HG03159 (cell line): ENCODE results near the gene ATXN2.
"Not testable (repeated sequence)": the region's sequence is repeated elsewhere in the genome, so short reads cannot be mapped to it uniquely, and the experiment has no call there.

Experiments used
- ATAC-seq: cut with Tn5 transposase; IDR thresholded peaks from one replicate; pipeline ENCODE4 v1.9.1; 2021; ENCODE audit warnings: mild to moderate bottlenecking, moderate library complexity; ENCODE audit not compliant: unreplicated experiment

ATXN2 gene

GRCh38 chr12:111602348-111602747 lies 3.2 kb upstream of the ATXN2 start:
- ATAC-seq, result no peak

GRCh38 chr12:111600986-111601385 lies 1.9 kb upstream of the ATXN2 start:
- ATAC-seq, result not testable (repeated sequence)

GRCh38 chr12:111600205-111600642 lies 1.1 kb upstream of the ATXN2 start:
- ATAC-seq, result no peak

GRCh38 chr12:111599453-111600204 lies 514 bp upstream of the ATXN2 start:
- ATAC-seq, result peak; percentile 68

GRCh38 chr12:111597831-111598636 lies 1.1 kb downstream of the ATXN2 start:
- ATAC-seq, result peak; percentile 20

- no peak for ATAC-seq
Measured at GRCh38 chr12:111596985-111597830, 1.9 kb downstream of the ATXN2 start.

GRCh38 chr12:111595341-111595835 lies 3.7 kb downstream of the ATXN2 start:
- not testable (repeated sequence) for ATAC-seq

GRCh38 chr12:111591399-111592010 lies 7.6 kb downstream of the ATXN2 start:
- ATAC-seq, result not testable (repeated sequence)

- no peak for ATAC-seq
Measured at GRCh38 chr12:111590552-111590951, 8.6 kb downstream of the ATXN2 start.

GRCh38 chr12:111589601-111590000 lies 9.5 kb downstream of the ATXN2 start:
- no peak for ATAC-seq

- no peak for ATAC-seq
Measured at GRCh38 chr12:111588010-111588409, 11.1 kb downstream of the ATXN2 start.

- ATAC-seq, result no peak
Measured at GRCh38 chr12:111586986-111587385, 12.1 kb downstream of the ATXN2 start.

GRCh38 chr12:111585690-111586089 lies 13.4 kb downstream of the ATXN2 start:
- no peak for ATAC-seq

GRCh38 chr12:111584959-111585358 lies 14.2 kb downstream of the ATXN2 start:
- no peak for ATAC-seq

GRCh38 chr12:111583506-111583905 lies 15.6 kb downstream of the ATXN2 start:
- ATAC-seq, result not testable (repeated sequence)

- ATAC-seq, result no peak
Measured at GRCh38 chr12:111582133-111582747, 16.9 kb downstream of the ATXN2 start.

GRCh38 chr12:111581434-111582132 lies 17.5 kb downstream of the ATXN2 start:
- no peak for ATAC-seq

- ATAC-seq, result no peak
Measured at GRCh38 chr12:111580737-111581136, 18.4 kb downstream of the ATXN2 start.

GRCh38 chr12:111580119-111580425 lies 19.0 kb downstream of the ATXN2 start:
- no peak for ATAC-seq

GRCh38 chr12:111578971-111579340 lies 20.2 kb downstream of the ATXN2 start:
- no peak for ATAC-seq
